Measurements from ENCODE around the gene ZNF784. TPM values are rescaled to one million over a fixed set of nuclear protein-coding genes. Genes with fewer than 3 reads are reported as not detected.

ZNF784 gene
- total RNA-seq, 2 experiments from 2014 or later: 3.4 to 4.0 TPM

- H3K4me2 ChIP-seq (ENCODE audit: low read length): no peak overlapping the region
- no peak overlapping the region for H3K27ac ChIP-seq (ENCODE audit: low read depth, low read length, poor library complexity, severe bottlenecking)
- H4K20me1 ChIP-seq (ENCODE audit: insufficient read depth, low read length): no peaks in the 10 kb centered on the region; the same call in 1 of the 2 replicates
- TF ChIP-seq, protein P1, sequence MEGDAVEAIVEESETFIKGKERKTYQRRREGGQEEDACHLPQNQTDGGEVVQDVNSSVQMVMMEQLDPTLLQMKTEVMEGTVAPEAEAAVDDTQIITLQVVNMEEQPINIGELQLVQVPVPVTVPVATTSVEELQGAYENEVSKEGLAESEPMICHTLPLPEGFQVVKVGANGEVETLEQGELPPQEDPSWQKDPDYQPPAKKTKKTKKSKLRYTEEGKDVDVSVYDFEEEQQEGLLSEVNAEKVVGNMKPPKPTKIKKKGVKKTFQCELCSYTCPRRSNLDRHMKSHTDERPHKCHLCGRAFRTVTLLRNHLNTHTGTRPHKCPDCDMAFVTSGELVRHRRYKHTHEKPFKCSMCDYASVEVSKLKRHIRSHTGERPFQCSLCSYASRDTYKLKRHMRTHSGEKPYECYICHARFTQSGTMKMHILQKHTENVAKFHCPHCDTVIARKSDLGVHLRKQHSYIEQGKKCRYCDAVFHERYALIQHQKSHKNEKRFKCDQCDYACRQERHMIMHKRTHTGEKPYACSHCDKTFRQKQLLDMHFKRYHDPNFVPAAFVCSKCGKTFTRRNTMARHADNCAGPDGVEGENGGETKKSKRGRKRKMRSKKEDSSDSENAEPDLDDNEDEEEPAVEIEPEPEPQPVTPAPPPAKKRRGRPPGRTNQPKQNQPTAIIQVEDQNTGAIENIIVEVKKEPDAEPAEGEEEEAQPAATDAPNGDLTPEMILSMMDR (conservative IDR thresholded peaks at IDR 0.05; ENCODE audit: low read length): no peak
- TF ChIP-seq EZH2phosphoT487 (IDR thresholded peaks at IDR 0.05; ENCODE audit: borderline replicate concordance, low read depth, low read length): no peak
- BruUV-seq (replicated peaks): no TSS peak
- ChIA-PET POLR2A (no interaction called here), CTCF (ENCODE audit: unreplicated experiment) (interaction anchor here (0.6 kb wide), 1 partner anchor 602 kb away, joined by 5 read pairs; no protein-coding TSS in a partner anchor)
- H3K4me1 ChIP-seq (ENCODE audit: insufficient read depth, low read length, poor library complexity, severe bottlenecking): peaks cover 11% of the 10 kb centered on the region
- no peak overlapping the region for H2AFZ ChIP-seq (ENCODE audit: low read length)
- H3K4me3 ChIP-seq (ENCODE audit: low read depth, low read length, poor library complexity, severe bottlenecking): no peak overlapping the region
- intact Hi-C loops (cut with micrococcal nuclease; ENCODE audit: unreplicated experiment): no loop called here
- H3K9me3 ChIP-seq (ENCODE audit: low read length): no peaks in the 10 kb centered on the region
- DNase-seq (ENCODE audit: low spot score): no peak
- no peaks in the 10 kb centered on the region for H3K9me2 ChIP-seq (ENCODE audit: insufficient read depth, low read length)
- peaks cover 32% of the 10 kb centered on the region; the same call in 1 of the 2 replicates for H3K79me2 ChIP-seq (ENCODE audit: insufficient read depth, low read depth, low read length)
- peaks cover 97% of the 10 kb centered on the region for H3K36me3 ChIP-seq (ENCODE audit: insufficient read depth, low read length)
These were observed 44.4 kb upstream of the ZNF784 start for GRCh38 chr19:55668603-55669348.

DNA sequence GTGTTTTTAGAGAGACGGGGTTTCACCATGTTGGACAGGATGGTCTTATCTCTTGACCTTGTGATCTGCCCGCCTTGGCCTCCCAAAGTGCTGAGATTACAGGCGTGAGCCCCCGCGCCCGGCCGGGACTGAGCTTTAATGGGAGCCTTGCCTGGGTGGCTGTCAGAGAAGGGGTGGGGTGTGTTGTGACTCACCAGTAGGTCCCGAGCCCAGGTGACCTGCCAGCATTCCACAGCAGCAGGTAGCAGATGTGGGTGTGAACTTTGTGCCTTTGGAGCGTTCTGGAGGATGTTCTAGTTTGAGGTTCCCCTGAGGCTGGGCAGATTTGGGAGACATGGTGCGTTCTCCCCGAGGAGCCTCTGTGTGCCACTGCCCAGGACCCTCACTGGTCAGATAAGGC lies 43.6 kb upstream of the ZNF784 start:
- H3K36me3 ChIP-seq (ENCODE audit: insufficient read depth, low read length): peaks cover 97% of the 10 kb centered on the region

More for the DNA sequence above, 43.6 kb upstream of the ZNF784 start:
- BruUV-seq (replicated peaks): no TSS peak
- TF ChIP-seq EZH2phosphoT487 (IDR thresholded peaks at IDR 0.05; ENCODE audit: borderline replicate concordance, low read depth, low read length): no peak
- TF ChIP-seq, protein P1 (conservative IDR thresholded peaks at IDR 0.05; ENCODE audit: low read length): no peak
- Histone ChIP-seq H3K4me1 (ENCODE audit: insufficient read depth, low read length, poor library complexity, severe bottlenecking) (peaks cover 5% of the 10 kb centered on the region), H2AFZ (ENCODE audit: low read length) (no peak overlapping the region), H3K9me2 (ENCODE audit: insufficient read depth, low read length) (no peaks in the 10 kb centered on the region), H3K4me3 (ENCODE audit: low read depth, low read length, poor library complexity, severe bottlenecking) (no peak overlapping the region), H3K9me3 (ENCODE audit: low read length) (no peaks in the 10 kb centered on the region), H4K20me1 (ENCODE audit: insufficient read depth, low read length) (peaks cover under 1% of the 10 kb centered on the region; the same call in 1 of the 2 replicates), H3K79me2 (ENCODE audit: insufficient read depth, low read depth, low read length) (peaks cover 28% of the 10 kb centered on the region; the same call in 1 of the 2 replicates), H3K4me2 (ENCODE audit: low read length) (no peak overlapping the region), H3K27ac (ENCODE audit: low read depth, low read length, poor library complexity, severe bottlenecking) (no peak overlapping the region)
- ChIA-PET POLR2A (no interaction called here), CTCF (ENCODE audit: unreplicated experiment) (no interaction called here)
- no peak for DNase-seq (ENCODE audit: low spot score)
- intact Hi-C loops (cut with micrococcal nuclease; ENCODE audit: unreplicated experiment): no loop called here
